OCI-LY3 (cell line): ENCODE results near the gene LSMEM2.

ENCODE experiments used
- H2AFZ ChIP-seq: fragments of 200-600, 300-600 bp; shearing (Covaris generic); 2 replicates; pipeline ENCODE4 v1.6.0; 2014; ENCODE audit warnings: antibody characterized with exemption, low read depth, low read length
- H3K27ac ChIP-seq: fragments of 200-600, 300-600 bp; sonication (generic); 2 replicates; pipeline ENCODE4 v1.5.1; 2014; ENCODE audit warnings: mild to moderate bottlenecking, low read length, moderate library complexity, mixed read lengths
- H3K27me3 ChIP-seq: fragments of 200-600, 300-600 bp; sonication (generic); 2 replicates; pipeline ENCODE4 v1.6.1; 2014; ENCODE audit warnings: low read depth, low read length, mixed read lengths
- H3K36me3 ChIP-seq: fragments of 200-600, 300-600 bp; sonication (generic); replicated peaks from 2 replicates; pipeline ENCODE3; 2014; ENCODE audit warnings: low read depth, low read length, mixed read lengths
- H3K4me1 ChIP-seq: fragments of 300-600, 200-600 bp; sonication (generic); 2 replicates; pipeline ENCODE4 v1.6.1; 2014; ENCODE audit warnings: low read length, mixed read lengths
- H3K4me2 ChIP-seq: fragments of 200-600, 300-600 bp; sonication (generic); 2 replicates; pipeline ENCODE4 v1.6.1; 2014; ENCODE audit warnings: low read length, mixed read lengths
- H3K4me3 ChIP-seq: fragments of 300-600, 200-600 bp; sonication (generic); 2 replicates; pipeline ENCODE4 v1.5.1; 2014; ENCODE audit warnings: antibody characterized with exemption, mild to moderate bottlenecking, low read length, moderate library complexity
- H3K79me2 ChIP-seq: fragments of 300-600, 200-600 bp; shearing (Covaris generic); 2 replicates; pipeline ENCODE4 v1.6.1; 2014; ENCODE audit warnings: mild to moderate bottlenecking, low read length, mixed read lengths
- H3K9ac ChIP-seq: fragments of 300-600, 200-600 bp; shearing (Covaris generic); 2 replicates; pipeline ENCODE4 v1.6.0; 2014; ENCODE audit warnings: mild to moderate bottlenecking, low read length, moderate library complexity
- H3K9me3 ChIP-seq: fragments of 200-600, 300-600 bp; shearing (Covaris generic); 2 replicates; pipeline ENCODE4 v1.6.1; 2014; ENCODE audit warnings: low read length, mixed read lengths; ENCODE audit not compliant: insufficient read depth
- H4K20me1 ChIP-seq: fragments of 200-600, 300-600 bp; sonication (generic); 2 replicates; pipeline ENCODE4 v1.6.1; 2016; ENCODE audit warnings: low read length, mixed read lengths; ENCODE audit not compliant: insufficient read depth
- CTCF ChIP-seq: fragments of 200-600, 300-600 bp; sonication (generic); IDR thresholded peaks from 2 replicates; pipeline ENCODE4 v1.5.1; 2014; ENCODE audit warnings: antibody characterized with exemption, low read length, low read depth
- EZH2phosphoT487 ChIP-seq: fragments of 200-600 bp; shearing (Covaris generic); IDR thresholded peaks from 2 replicates; pipeline ENCODE4 v1.6.1; 2018; ENCODE audit warnings: antibody characterized with exemption, mixed run types, low read depth

LSMEM2 gene

DNA sequence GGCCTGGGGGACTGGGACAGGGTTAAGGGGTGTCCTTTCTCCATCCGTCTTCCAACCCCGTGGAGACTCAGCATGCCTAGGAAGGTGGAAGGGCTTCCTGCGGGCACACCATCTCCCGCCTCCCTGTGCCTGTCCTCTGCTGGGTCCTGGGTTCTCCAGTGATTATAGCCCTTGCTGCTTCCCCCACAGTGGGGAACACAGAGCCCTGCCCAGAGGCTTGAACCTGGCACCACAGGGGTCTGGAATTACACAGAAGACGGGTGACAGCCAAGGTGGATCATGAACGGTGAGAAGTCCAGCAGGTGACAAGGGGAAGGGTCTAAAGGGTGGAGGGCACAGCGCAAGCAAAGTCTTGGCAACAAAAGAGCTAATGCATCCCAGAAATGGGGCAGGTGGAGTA is 16.1 kb upstream of the LSMEM2 start:
- Histone ChIP-seq H2AFZ (no peak overlapping the region), H4K20me1 (no peaks in the 10 kb centered on the region), H3K27me3 (peaks cover 18% of the 10 kb centered on the region), H3K4me1 (peaks cover 13% of the 10 kb centered on the region), H3K36me3 (peaks cover 15% of the 10 kb centered on the region), H3K4me3 (no peak overlapping the region), H3K9ac (no peak overlapping the region), H3K4me2 (no peak overlapping the region), H3K27ac (no peak overlapping the region), H3K9me3 (no peaks in the 10 kb centered on the region), H3K79me2 (no peaks in the 10 kb centered on the region)
- TF ChIP-seq EZH2phosphoT487, result no peak
- no peak for TF ChIP-seq CTCF

DNA sequence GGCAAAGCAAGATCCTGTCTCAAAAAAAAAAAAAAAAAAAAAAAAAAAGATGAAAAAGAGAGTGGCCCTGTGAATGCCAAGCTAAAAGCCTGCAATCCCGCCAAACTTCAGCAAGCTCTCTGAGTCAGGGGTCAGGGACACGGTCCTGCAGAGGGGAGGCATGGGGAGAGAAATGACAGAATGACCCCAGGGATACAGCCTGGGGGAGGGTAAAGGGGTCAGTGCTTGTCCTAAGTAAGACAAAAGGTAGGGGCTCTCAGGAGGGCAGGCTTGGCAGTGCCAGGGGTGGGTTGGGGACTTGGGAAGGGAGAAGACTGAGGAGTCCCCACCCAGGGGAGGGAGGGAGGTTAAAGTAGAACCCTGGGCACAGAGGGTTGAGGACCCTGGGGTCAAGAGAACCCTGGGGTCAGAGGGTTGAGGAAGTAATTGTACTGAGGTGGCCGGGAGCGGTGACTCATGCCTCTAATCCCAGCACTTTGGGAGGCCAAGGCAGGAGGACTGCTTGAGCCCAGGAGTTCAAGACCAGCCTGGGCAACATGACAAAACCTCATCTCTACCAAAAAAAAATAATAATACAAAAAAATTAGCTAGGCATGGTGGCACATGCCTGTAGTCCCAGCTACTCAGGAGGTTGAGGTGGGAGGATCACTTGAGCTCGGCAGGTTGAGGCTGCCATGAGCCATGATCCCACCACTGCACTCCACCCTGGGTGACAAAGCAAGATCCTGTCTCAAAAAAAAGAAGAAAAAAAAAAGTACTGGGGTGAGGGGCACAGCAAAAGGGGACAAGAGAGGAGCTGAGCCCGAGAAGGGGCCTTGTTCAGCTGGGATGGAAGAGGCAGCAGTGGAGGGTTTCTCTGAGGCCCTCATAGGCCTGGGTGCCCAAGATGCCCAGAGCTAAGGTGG is 15.2 kb upstream of the LSMEM2 start:
- no peaks in the 10 kb centered on the region for H4K20me1 ChIP-seq
- no peak overlapping the region for H2AFZ ChIP-seq
- no peak overlapping the region for H3K9ac ChIP-seq
- H3K4me2 ChIP-seq, result no peak overlapping the region
- H3K27me3 ChIP-seq, result peaks cover 25% of the 10 kb centered on the region
- TF ChIP-seq CTCF (no peak), EZH2phosphoT487 (no peak)
- peaks cover 5% of the 10 kb centered on the region for H3K36me3 ChIP-seq
- peaks cover 13% of the 10 kb centered on the region for H3K4me1 ChIP-seq
- H3K79me2 ChIP-seq, result no peaks in the 10 kb centered on the region
- no peak overlapping the region for H3K27ac ChIP-seq
- H3K4me3 ChIP-seq, result no peak overlapping the region
- H3K9me3 ChIP-seq, result no peaks in the 10 kb centered on the region

GRCh38 chr3:50264383-50264963 is 14.4 kb upstream of the LSMEM2 start:
- Histone ChIP-seq H4K20me1 (no peaks in the 10 kb centered on the region), H3K9me3 (no peaks in the 10 kb centered on the region), H3K9ac (no peak overlapping the region), H3K27ac (no peak overlapping the region), H3K4me1 (peaks cover 13% of the 10 kb centered on the region), H3K36me3 (no peaks in the 10 kb centered on the region), H3K79me2 (no peaks in the 10 kb centered on the region), H3K4me2 (no peak overlapping the region), H3K4me3 (no peak overlapping the region), H3K27me3 (peaks cover 26% of the 10 kb centered on the region), H2AFZ (no peak overlapping the region)
- TF ChIP-seq EZH2phosphoT487 (no peak), CTCF (no peak)

- no peak overlapping the region for H3K27ac ChIP-seq
- no peak overlapping the region for H2AFZ ChIP-seq
- H3K9ac ChIP-seq, result no peak overlapping the region
- no peaks in the 10 kb centered on the region for H3K9me3 ChIP-seq
- no peaks in the 10 kb centered on the region for H3K79me2 ChIP-seq
- no peak for TF ChIP-seq EZH2phosphoT487
- TF ChIP-seq CTCF, result no peak
- H3K27me3 ChIP-seq, result peaks cover 26% of the 10 kb centered on the region
- H3K4me1 ChIP-seq, result peaks cover 10% of the 10 kb centered on the region
- H3K36me3 ChIP-seq, result no peaks in the 10 kb centered on the region
- no peaks in the 10 kb centered on the region for H4K20me1 ChIP-seq
- H3K4me2 ChIP-seq, result no peak overlapping the region
- no peak overlapping the region for H3K4me3 ChIP-seq
Observed at GRCh38 chr3:50264964-50265485, 13.9 kb upstream of the LSMEM2 start.
